Kidney (tissue), 14 donors: ENCODE measurements around the gene BAK1. TPM values are rescaled to one million over a fixed set of nuclear protein-coding genes. Genes with fewer than 3 reads are reported as not detected.
"Not testable (repeated sequence)": the region's sequence is repeated elsewhere in the genome, so short reads cannot be mapped to it uniquely, and the experiment has no call there.

Experiments used
- DNase-seq, 5 donors: peaks; one replicate each; pipeline ENCODE4 v3.0.0-alpha.2; 2013 to 2020
- FAIRE-seq: peaks from 2 replicates; lab custom pipeline; 2012; peaks lifted over from hg19 to GRCh38; lab: Jason Lieb, UNC
- H3K27ac ChIP-seq, 2 donors: one replicate each; pipeline ENCODE4 v1.7.0; 2013; ENCODE audit warnings: low read depth in 2 of 2, low read length in 2 of 2, inconsistent platforms in 1 of 2
- H3K27me3 ChIP-seq: one replicate; pipeline ENCODE4 v1.7.1; 2013; ENCODE audit warnings: low read length, inconsistent platforms; ENCODE audit not compliant: control insufficient read depth, insufficient read depth
- H3K36me3 ChIP-seq, 3 donors: one replicate each; pipeline versions ENCODE4 v1.7.0 to v1.7.1; 2013; ENCODE audit warnings: low read length in 3 of 3, control low read depth in 1 of 3, inconsistent platforms in 1 of 3; ENCODE audit not compliant: insufficient read depth in 3 of 3, control insufficient read depth in 2 of 3
- H3K4me1 ChIP-seq, 3 donors: one replicate each; pipeline versions ENCODE4 v1.7.0 to v1.7.1; 2013; ENCODE audit warnings: low read length in 3 of 3, inconsistent platforms in 1 of 3, low read depth in 1 of 3; ENCODE audit not compliant: control insufficient read depth in 2 of 3, insufficient read depth in 2 of 3
- H3K4me3 ChIP-seq, 3 donors: one replicate each; pipeline versions ENCODE4 v1.7.0 to v1.8.1; 2013; ENCODE audit warnings: low read length in 3 of 3, control low read depth in 1 of 3, inconsistent platforms in 1 of 3
- H3K9ac ChIP-seq, 3 donors: one replicate each; pipeline versions ENCODE4 v1.7.0 to v1.7.1; 2013; ENCODE audit warnings: low read length in 3 of 3, control low read depth in 1 of 3, inconsistent platforms in 1 of 3
- H3K9me3 ChIP-seq, 3 donors: one replicate each; pipeline versions ENCODE4 v1.7.0 to v1.7.1; 2013; ENCODE audit warnings: low read length in 3 of 3, control low read depth in 1 of 3, inconsistent platforms in 1 of 3; ENCODE audit not compliant: control insufficient read depth in 2 of 3, insufficient read depth in 1 of 3
- intact Hi-C: fragments of 100-400 bp; cut with DNase I; formaldehyde crosslinking; loops from one replicate; pipeline ENCODE4 v1.11.1; 2022
- polyA plus RNA-seq: library from polyadenylated mRNA; stranded (reverse); fragments of 350-450 nt; fragmentation: Illumina TruSeq; extraction: RNeasy Lipid Tissue Mini Kit (QIAGEN cat#74804); gene quantifications from one replicate; pipeline ENCODE4 v1.2.3, GENCODE V29; 2014; ENCODE audit warnings: low read depth, low replicate concordance; ENCODE audit not compliant: insufficient read depth
- total RNA-seq: library from RNA; stranded (reverse); fragmentation: NEBNext Ultra II Directional; extraction: Animal tissue kit (Norgen Biotek cat#: 25700); gene quantifications from one replicate; pipeline ENCODE4 v1.2.1, GENCODE V29; 2021
- TF ChIP-seq, protein P1 (sequence below): IDR thresholded peaks from 3 replicates; pipeline ENCODE4 v1.5.1; 2012; ENCODE audit warnings: mild to moderate bottlenecking, moderate library complexity, borderline replicate concordance; ENCODE audit not compliant: insufficient read depth; ENCODE audit errors: extremely low read depth
- donor health status: control.
- donor health status: control.
- donor health status: control.
- donor health status: control.
- donor health status: control.
- donor health status: DM: yes; HTN: yes; CAD: no.
- donor health status: Normal renal cell carcinoma (clear cell type).

BAK1 gene
- total and polyA plus RNA-seq, 2 donors from 2014 or later, result 22.3 to 26.7 TPM

DNA sequence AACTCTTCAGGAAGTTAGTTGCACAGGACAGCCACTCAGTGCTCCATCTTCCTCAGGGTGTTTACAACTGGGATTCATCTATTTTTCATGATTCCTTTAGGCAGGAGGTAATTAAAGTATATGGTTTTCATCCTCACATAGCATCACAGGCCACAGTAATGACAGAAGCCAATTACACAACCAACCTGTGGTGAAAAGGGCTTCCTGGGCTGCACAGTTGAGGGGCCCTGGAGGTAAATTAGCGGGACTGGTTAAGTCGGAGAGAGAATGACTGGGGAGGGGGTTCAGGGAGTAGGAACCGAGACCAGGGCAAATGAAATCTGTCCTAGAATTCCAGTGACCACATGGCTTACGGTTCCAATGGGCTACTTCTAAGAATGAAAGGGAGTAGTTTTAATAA lies 37.0 kb downstream of the BAK1 start:
- no peak overlapping the region for H3K9ac ChIP-seq
- H3K27me3 ChIP-seq, result no peaks in the 10 kb centered on the region
- no peaks in the 10 kb centered on the region for H3K4me1 ChIP-seq
- FAIRE-seq (no peak), DNase-seq (no peak)
- TF ChIP-seq, protein P1, sequence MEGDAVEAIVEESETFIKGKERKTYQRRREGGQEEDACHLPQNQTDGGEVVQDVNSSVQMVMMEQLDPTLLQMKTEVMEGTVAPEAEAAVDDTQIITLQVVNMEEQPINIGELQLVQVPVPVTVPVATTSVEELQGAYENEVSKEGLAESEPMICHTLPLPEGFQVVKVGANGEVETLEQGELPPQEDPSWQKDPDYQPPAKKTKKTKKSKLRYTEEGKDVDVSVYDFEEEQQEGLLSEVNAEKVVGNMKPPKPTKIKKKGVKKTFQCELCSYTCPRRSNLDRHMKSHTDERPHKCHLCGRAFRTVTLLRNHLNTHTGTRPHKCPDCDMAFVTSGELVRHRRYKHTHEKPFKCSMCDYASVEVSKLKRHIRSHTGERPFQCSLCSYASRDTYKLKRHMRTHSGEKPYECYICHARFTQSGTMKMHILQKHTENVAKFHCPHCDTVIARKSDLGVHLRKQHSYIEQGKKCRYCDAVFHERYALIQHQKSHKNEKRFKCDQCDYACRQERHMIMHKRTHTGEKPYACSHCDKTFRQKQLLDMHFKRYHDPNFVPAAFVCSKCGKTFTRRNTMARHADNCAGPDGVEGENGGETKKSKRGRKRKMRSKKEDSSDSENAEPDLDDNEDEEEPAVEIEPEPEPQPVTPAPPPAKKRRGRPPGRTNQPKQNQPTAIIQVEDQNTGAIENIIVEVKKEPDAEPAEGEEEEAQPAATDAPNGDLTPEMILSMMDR, result no peak
- H3K27ac ChIP-seq, result no peak overlapping the region
- no peak overlapping the region for H3K4me3 ChIP-seq
- no peaks in the 10 kb centered on the region for H3K9me3 ChIP-seq
- H3K36me3 ChIP-seq, result no peaks in the 10 kb centered on the region
- intact Hi-C loops, result no loop called here

DNA sequence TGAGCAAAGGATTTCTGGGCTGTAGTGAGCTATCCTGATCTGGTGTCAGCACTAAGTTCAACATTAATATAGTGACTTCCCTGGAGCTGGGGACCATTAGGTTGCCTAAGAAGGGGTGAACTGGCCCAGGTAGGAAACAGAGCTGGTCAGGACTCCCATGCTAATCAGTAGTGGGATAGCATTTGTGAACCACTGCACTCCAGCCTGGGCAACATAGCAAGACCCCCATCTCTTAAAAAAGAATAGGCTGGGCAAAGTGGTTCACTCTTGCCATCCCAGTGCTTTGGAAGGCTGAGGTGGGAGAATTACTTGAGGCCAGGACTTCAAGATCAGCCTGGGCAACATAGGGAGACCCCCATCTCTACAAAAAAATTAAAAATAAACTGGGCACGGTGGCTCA lies 39.3 kb downstream of the BAK1 start:
- no peaks in the 10 kb centered on the region for H3K9me3 ChIP-seq
- FAIRE-seq, result no peak
- no peak overlapping the region for H3K4me3 ChIP-seq
- H3K27ac ChIP-seq, result no peak overlapping the region
- H3K36me3 ChIP-seq, result no peaks in the 10 kb centered on the region
- H3K27me3 ChIP-seq, result no peaks in the 10 kb centered on the region
- H3K4me1 ChIP-seq, result no peaks in the 10 kb centered on the region
- TF ChIP-seq, protein P1, result no peak
- no peak for DNase-seq
- no peak overlapping the region for H3K9ac ChIP-seq
- intact Hi-C loops, result no loop called here

DNA sequence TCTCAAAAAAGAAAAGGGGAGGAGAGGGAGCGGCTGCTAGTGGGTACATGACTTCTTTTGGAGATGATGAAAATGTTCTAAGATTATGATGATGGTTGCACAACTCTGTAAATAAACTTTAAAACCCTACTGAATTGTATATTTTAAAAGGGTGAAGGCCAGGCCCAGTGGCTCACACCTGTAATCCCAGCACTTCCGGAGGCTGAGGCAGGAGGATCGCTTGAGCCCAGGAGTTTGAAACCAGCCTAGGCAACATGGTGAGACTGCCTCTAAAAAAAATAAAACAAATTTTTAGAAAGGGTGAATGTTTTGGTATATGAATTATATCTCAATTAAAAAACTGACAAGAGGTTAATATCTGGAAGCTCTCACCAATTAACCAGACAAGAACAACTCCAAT lies 45.4 kb downstream of the BAK1 start:
- Histone ChIP-seq H3K36me3 (no peaks in the 10 kb centered on the region), H3K9ac (no peak overlapping the region), H3K9me3 (no peaks in the 10 kb centered on the region), H3K27me3 (no peaks in the 10 kb centered on the region), H3K4me3 (no peak overlapping the region), H3K27ac (no peak overlapping the region), H3K4me1 (no peaks in the 10 kb centered on the region)
- no peak for FAIRE-seq
- TF ChIP-seq, protein P1, result no peak
- intact Hi-C loops, result no loop called here
- DNase-seq, result no peak

DNA sequence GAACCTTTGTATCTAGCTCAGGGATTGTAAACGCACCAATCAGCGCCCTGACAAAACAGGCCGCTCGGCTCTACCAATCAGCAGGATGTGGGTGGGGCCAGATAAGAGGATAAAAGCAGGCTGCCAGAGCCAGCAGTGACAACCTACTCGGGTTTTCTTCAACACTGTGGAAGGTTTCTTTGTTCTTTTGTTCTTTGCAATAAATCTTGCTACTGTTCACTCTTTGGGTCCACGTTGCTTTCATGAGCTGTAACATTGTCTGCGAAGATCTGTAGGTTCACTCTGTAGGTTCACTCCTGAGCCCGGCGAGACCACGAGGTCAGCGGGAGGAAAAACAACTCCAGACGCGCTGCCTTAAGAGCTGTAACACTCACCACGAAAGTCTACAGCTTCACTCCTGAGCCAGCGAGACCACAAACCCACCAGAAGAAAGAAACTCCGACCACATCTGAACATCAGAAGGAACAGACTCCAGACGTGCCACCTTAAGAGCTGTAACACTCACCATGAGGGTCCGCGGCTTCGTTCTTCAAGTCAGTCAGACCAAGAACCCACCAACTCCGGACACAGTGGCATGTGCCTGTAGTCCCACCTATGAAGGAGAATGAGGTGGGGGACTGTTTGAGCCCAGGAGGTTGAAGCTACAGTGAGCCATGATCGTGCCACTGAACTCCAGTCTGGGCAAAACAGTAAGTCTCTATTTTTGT lies 46.8 kb downstream of the BAK1 start:
- H3K9me3 ChIP-seq, intact Hi-C loops, H3K27me3 ChIP-seq, H3K36me3 ChIP-seq, H3K4me3 ChIP-seq, H3K9ac ChIP-seq, H3K4me1 ChIP-seq, FAIRE-seq, DNase-seq, H3K27ac ChIP-seq: not testable (repeated sequence)

DNA sequence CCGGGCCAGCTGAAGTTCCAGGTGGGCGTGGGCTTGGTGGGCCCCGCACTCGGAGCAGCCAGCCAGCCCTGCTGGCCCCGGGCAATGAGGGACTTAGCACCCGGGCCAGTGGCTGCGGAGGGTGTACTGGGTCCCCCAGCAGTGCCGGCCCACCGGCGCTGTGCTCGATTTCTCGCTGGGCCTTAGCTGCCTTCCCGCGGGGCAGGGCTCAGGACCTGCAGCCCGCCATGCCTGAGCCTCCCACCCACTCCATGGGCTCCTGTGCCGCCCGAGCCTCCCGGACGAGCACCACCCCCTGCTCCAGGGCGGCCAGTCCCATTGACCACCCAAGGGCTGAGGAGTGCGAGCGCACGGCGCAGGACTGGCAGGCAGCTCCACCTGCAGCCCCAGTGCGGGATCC lies 47.6 kb downstream of the BAK1 start:
- FAIRE-seq, H3K4me1 ChIP-seq, DNase-seq, H3K9ac ChIP-seq, H3K27me3 ChIP-seq, H3K36me3 ChIP-seq, intact Hi-C loops, H3K27ac ChIP-seq, H3K9me3 ChIP-seq, H3K4me3 ChIP-seq: not testable (repeated sequence)

DNA sequence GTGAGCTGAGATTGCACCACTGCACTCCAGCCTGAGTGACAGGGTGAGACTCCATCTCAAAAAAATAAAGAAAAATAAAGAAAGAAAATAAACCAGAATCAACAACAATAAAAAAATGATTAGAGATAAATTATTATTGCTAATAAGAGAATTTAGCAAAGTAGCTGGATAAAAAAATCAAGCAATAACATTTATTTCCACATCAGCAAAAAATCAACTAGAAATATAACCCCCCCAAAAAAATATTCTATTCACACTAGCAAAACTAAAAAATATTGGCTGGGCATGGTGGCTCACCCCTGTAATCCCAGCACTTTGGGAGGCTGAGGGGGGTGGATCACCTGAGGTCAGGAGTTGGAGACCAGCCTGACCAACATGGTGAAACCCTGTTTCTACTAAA lies 49.5 kb downstream of the BAK1 start:
- H3K9ac ChIP-seq, H3K4me3 ChIP-seq, H3K4me1 ChIP-seq, H3K36me3 ChIP-seq, FAIRE-seq, H3K9me3 ChIP-seq, H3K27ac ChIP-seq, H3K27me3 ChIP-seq, intact Hi-C loops, DNase-seq: not testable (repeated sequence)
